H1 (cell line): ENCODE data around the gene PPP2R2D. TPM values are rescaled to one million over a fixed set of nuclear protein-coding genes. Genes with fewer than 3 reads are reported as not detected.

Experiments
- CTCF ChIA-PET: fragments of 300-600 bp; sonication (Branson Sonifier 250); formaldehyde crosslinking; loops from one replicate; lab custom pipeline; 2021; ENCODE audit not compliant: partially characterized antibody; lab: Charles Lee
- POLR2A ChIA-PET: fragments of 300-600 bp; sonication (Branson Sonifier 250); formaldehyde crosslinking; loops from one replicate; lab custom pipeline; 2021; ENCODE audit warnings: inconsistent platforms; ENCODE audit not compliant: partially characterized antibody; lab: Charles Lee
- DNase-seq, 2 experiments: peaks; one replicate each; pipeline versions ENCODE4 v3.0.0 to v3.0.0-alpha.2; 2010 to 2022; ENCODE audit warnings: low spot score in 2 of 2, low read depth in 1 of 2, mixed read lengths in 1 of 2
- FAIRE-seq: peaks from 2 replicates; lab custom pipeline; 2011; peaks lifted over from hg19 to GRCh38; lab: Jason Lieb, UNC
- H2AFZ ChIP-seq: 2 replicates; pipeline ENCODE4 v1.8.1; 2012; ENCODE audit warnings: low read length, inconsistent platforms
- H2AK5ac ChIP-seq: 2 replicates; pipeline ENCODE4 v1.6.1; 2013; ENCODE audit warnings: low read depth, low read length
- H2BK120ac ChIP-seq: replicated peaks from 2 replicates; pipeline ENCODE3; 2013; ENCODE audit warnings: low read depth, low read length, inconsistent platforms
- H2BK12ac ChIP-seq: 2 replicates; pipeline ENCODE4 v1.6.1; 2013; ENCODE audit warnings: low read depth, low read length
- H2BK15ac ChIP-seq: 2 replicates; pipeline ENCODE4 v1.6.1; 2013; ENCODE audit warnings: low read length
- H2BK20ac ChIP-seq: 2 replicates; pipeline ENCODE4 v1.6.1; 2013; ENCODE audit warnings: low read length
- H2BK5ac ChIP-seq: 2 replicates; pipeline ENCODE4 v1.6.1; 2013; ENCODE audit warnings: low read depth, low read length
- H3K14ac ChIP-seq: 2 replicates; pipeline ENCODE4 v1.6.1; 2013; ENCODE audit warnings: inconsistent platforms; ENCODE audit not compliant: insufficient read length
- H3K18ac ChIP-seq: 2 replicates; pipeline ENCODE4 v1.6.1; 2013; ENCODE audit warnings: low read length; ENCODE audit errors: extremely low read depth
- H3K23ac ChIP-seq: 2 replicates; pipeline ENCODE4 v1.6.1; 2013; ENCODE audit warnings: inconsistent platforms; ENCODE audit not compliant: insufficient read length
- H3K23me2 ChIP-seq: 2 replicates; pipeline ENCODE4 v1.6.1; 2013; ENCODE audit warnings: low read depth, low read length
- H3K27ac ChIP-seq: 2 replicates; pipeline ENCODE4 v1.6.1; 2011; ENCODE audit warnings: low read depth, low read length, inconsistent platforms
- H3K27me3 ChIP-seq, 4 experiments: replicated peaks in 1 of 4; 1 replicate in 1 of 4; 2 replicates in 3 of 4; pipeline versions ENCODE4 v1.6.1 to v1.8.1; 2011 to 2013; ENCODE audit warnings: low read length in 3 of 4, mild to moderate bottlenecking in 3 of 4, inconsistent platforms in 2 of 4, mixed read lengths in 2 of 4, moderate library complexity in 1 of 4; ENCODE audit not compliant: control insufficient read depth in 3 of 4, insufficient read depth in 3 of 4; ENCODE audit errors: extremely low read depth in 1 of 4
- H3K36me3 ChIP-seq, 4 experiments: 2 replicates each; pipeline versions ENCODE4 v1.6.1 to v1.8.1; 2011 to 2013; ENCODE audit warnings: mild to moderate bottlenecking in 4 of 4, low read length in 3 of 4, moderate library complexity in 2 of 4, control low read depth in 1 of 4, inconsistent platforms in 1 of 4; ENCODE audit not compliant: insufficient read depth in 4 of 4, control insufficient read depth in 2 of 4
- H3K4ac ChIP-seq: replicated peaks from 2 replicates; pipeline ENCODE3; 2013; ENCODE audit warnings: low read length, low read depth, mixed read lengths, inconsistent platforms; ENCODE audit not compliant: insufficient read length
- H3K4me1 ChIP-seq, 4 experiments: replicated peaks in 1 of 4; 1 replicate in 1 of 4; 2 replicates in 3 of 4; pipeline versions ENCODE4 v1.6.1 to v1.8.1; 2011 to 2013; ENCODE audit warnings: low read length in 3 of 4, inconsistent platforms in 2 of 4, mixed read lengths in 1 of 4; ENCODE audit not compliant: insufficient read depth in 4 of 4, control insufficient read depth in 3 of 4
- H3K4me2 ChIP-seq, 2 experiments: 2 replicates each; pipeline versions ENCODE4 v1.6.1 to v1.8.1; 2011 to 2013; ENCODE audit warnings: low read depth in 2 of 2, low read length in 2 of 2, control low read depth in 1 of 2, inconsistent platforms in 1 of 2, mild to moderate bottlenecking in 1 of 2; ENCODE audit not compliant: insufficient read depth in 1 of 2
- H3K4me3 ChIP-seq, 4 experiments: fragments of 200-600, 300-600 bp in 1 of 4; sonication (generic), shearing (Covaris generic), sonication (Bioruptor Twin) in 1 of 4; 2 replicates each; pipeline versions ENCODE4 v1.5.1 to v1.8.1; 2011 to 2016; ENCODE audit warnings: low read length in 4 of 4, low read depth in 3 of 4, control low read depth in 2 of 4, inconsistent platforms in 2 of 4, mild to moderate bottlenecking in 2 of 4, mixed read lengths in 1 of 4, moderate library complexity in 1 of 4; ENCODE audit not compliant: insufficient read depth in 2 of 4; ENCODE audit errors: extremely low read depth in 1 of 4
- H3K56ac ChIP-seq: replicated peaks from 2 replicates; pipeline ENCODE3; 2013; ENCODE audit warnings: low read depth, mild to moderate bottlenecking, mixed read lengths, low read length, inconsistent platforms; ENCODE audit not compliant: insufficient read length
- H3K79me1 ChIP-seq: 2 replicates; pipeline ENCODE4 v1.6.1; 2013; ENCODE audit warnings: low read depth, low read length, control low read depth
- H3K79me2 ChIP-seq, 2 experiments: 2 replicates each; pipeline versions ENCODE4 v1.6.1 to v1.8.1; 2012 to 2013; ENCODE audit warnings: low read length in 2 of 2, mild to moderate bottlenecking in 2 of 2, inconsistent platforms in 1 of 2; ENCODE audit not compliant: insufficient read depth in 2 of 2, control insufficient read depth in 1 of 2
- H3K9ac ChIP-seq, 4 experiments: replicated peaks in 1 of 4; 1 replicate in 1 of 4; 2 replicates in 3 of 4; pipeline versions ENCODE4 v1.6.1 to v1.8.1; 2011 to 2013; ENCODE audit warnings: low read depth in 3 of 4, low read length in 3 of 4, control low read depth in 2 of 4, mild to moderate bottlenecking in 2 of 4, moderate library complexity in 2 of 4, inconsistent platforms in 1 of 4; ENCODE audit errors: extremely low read depth in 1 of 4
- H3K9me3 ChIP-seq, 2 experiments: 2 replicates each; pipeline versions ENCODE4 v1.6.1 to v1.8.1; 2012 to 2013; ENCODE audit warnings: mild to moderate bottlenecking in 2 of 2, moderate library complexity in 2 of 2, control low read depth in 1 of 2, inconsistent platforms in 1 of 2, low read depth in 1 of 2, low read length in 1 of 2, mixed read lengths in 1 of 2; ENCODE audit not compliant: insufficient read depth in 2 of 2
- H4K20me1 ChIP-seq, 2 experiments: replicated peaks in 1 of 2; 2 replicates each; pipeline versions ENCODE3 to v1.8.1; 2011 to 2013; ENCODE audit warnings: inconsistent platforms in 2 of 2, low read length in 2 of 2, mild to moderate bottlenecking in 1 of 2; ENCODE audit not compliant: insufficient read depth in 2 of 2, control insufficient read depth in 1 of 2
- H4K5ac ChIP-seq: 2 replicates; pipeline ENCODE4 v1.6.1; 2013; ENCODE audit warnings: low read length, low read depth, mixed read lengths, inconsistent platforms; ENCODE audit not compliant: insufficient read length
- H4K8ac ChIP-seq: 2 replicates; pipeline ENCODE4 v1.8.0; 2013; ENCODE audit warnings: mild to moderate bottlenecking, moderate library complexity, low read length, inconsistent platforms; ENCODE audit not compliant: insufficient read depth; ENCODE audit errors: extremely low read depth
- H4K91ac ChIP-seq: replicated peaks from 2 replicates; pipeline ENCODE3; 2013; ENCODE audit warnings: low read length, mixed read lengths, inconsistent platforms; ENCODE audit not compliant: insufficient read length
- SIN3A ChIP-seq, 2 experiments: IDR thresholded peaks in 1 of 2; conservative IDR thresholded peaks in 1 of 2; 2 replicates each; pipeline ENCODE4 v1.6.1; 2011 to 2012; ENCODE audit warnings: low read length in 2 of 2, improper control_type of control experiment in 1 of 2, low read depth in 1 of 2, mild to moderate bottlenecking in 1 of 2
- YY1 ChIP-seq: IDR thresholded peaks from 2 replicates; pipeline ENCODE4 v1.6.1; 2011; ENCODE audit warnings: low read depth, mild to moderate bottlenecking, low read length
- WGBS, 2 experiments: shearing (Covaris generic) in 1 of 2; methylation state at CpG; one replicate each; pipeline versions ENCODE4 v1.1.6 to v1.1.7; 2013 to 2015; ENCODE audit warnings: low lambda C conversion rate in 2 of 2, mixed read lengths in 2 of 2, inconsistent platforms in 1 of 2, low coverage in 1 of 2, missing lambda C conversion rate in 1 of 2; ENCODE audit not compliant: insufficient replicate concordance in 2 of 2, insufficient coverage in 1 of 2, insufficient read length in 1 of 2; ENCODE audit errors: extremely low coverage in 1 of 2, missing lambda C conversion rate in 1 of 2; 5-methylcytosine and 5-hydroxymethylcytosine counted together
- polyA plus RNA-seq, 7 experiments: library from polyadenylated mRNA; depleted of rRNA in 3 of 7; stranded (reverse) in 5 of 7; unstranded in 2 of 7; fragments of >200 nt in 5 of 7; fragments of 200-250 nt in 2 of 7; gene quantifications; 1 replicate in 5 of 7; 2 replicates in 1 of 7; 4 replicates in 1 of 7; pipeline versions ENCODE4 v1.2.1 to v1.2.3, GENCODE V29; 2011 to 2013; ENCODE audit warnings: missing spikeins in 2 of 7, mixed read lengths in 2 of 7
- total RNA-seq: library from RNA; stranded (reverse); fragmentation: NEBNext Ultra II Directional; extraction: Animal tissue kit (Norgen Biotek cat#: 25700); gene quantifications from 2 replicates; pipeline ENCODE4 v1.2.1, GENCODE V29; 2021

Gene PPP2R2D
- total and polyA plus RNA-seq, 2 of the 8 experiments (the other 6 are each of a cell fraction or from before 2014, with no cell fraction given) = 25.4 to 32.8 TPM

DNA sequence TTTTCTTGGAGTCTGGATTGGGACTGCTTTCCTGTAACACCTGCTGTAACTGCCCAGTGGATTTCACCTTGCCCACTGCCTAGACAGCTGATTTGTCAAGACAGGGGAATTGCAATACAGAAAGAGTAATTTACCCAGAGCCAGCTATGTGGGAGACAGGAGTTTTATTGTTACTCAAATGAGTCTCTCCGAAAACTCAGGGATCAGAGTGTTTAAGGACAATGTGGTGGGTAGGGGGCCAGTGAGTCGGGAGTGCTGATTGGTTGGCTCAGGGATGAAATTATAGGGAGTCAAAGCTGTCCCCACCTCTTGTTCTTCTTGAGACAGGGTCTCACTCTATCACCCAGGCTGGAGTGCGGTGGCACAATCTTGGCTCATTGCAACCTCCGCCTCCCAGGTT lies 106.2 kb downstream of the PPP2R2D start:
- Histone ChIP-seq H3K79me2 (no peaks in the 10 kb centered on the region), H2BK15ac (no peak overlapping the region), H2BK120ac (no peak overlapping the region), H3K4me1 (peaks cover 7 to 26% (median 15%) of the 10 kb centered on the region in 4 experiments), H3K27me3 (no peaks in the 10 kb centered on the region), H2AFZ (no peak overlapping the region), H2BK12ac (0 out of 2 replicates have a peak overlapping the region, but pooled peaks have one; percentile 64), H3K4me2 (peak overlapping the region; percentile 37 to 51; a peak in 2 of 4 replicates), H4K20me1 (no peaks in the 10 kb centered on the region), H3K36me3 (no peaks in the 10 kb centered on the region), H3K79me1 (no peaks in the 10 kb centered on the region), H3K4me3 (no peak overlapping the region; a peak in 1 of 8 replicates), H3K23ac (no peak overlapping the region), H4K5ac (no peak overlapping the region), H3K56ac (no peak overlapping the region), H4K8ac (no peak overlapping the region), H2AK5ac (no peak overlapping the region), H3K9ac (no peak overlapping the region), H4K91ac (no peak overlapping the region), H3K23me2 (no peaks in the 10 kb centered on the region), H2BK5ac (no peak overlapping the region; the same call in 1 of the 2 replicates), H3K18ac (no peak overlapping the region; the same call in 1 of the 2 replicates), H2BK20ac (no peak overlapping the region), H3K14ac (no peak overlapping the region), H3K9me3 (peaks cover 5 to 8% of the 10 kb centered on the region in 2 experiments; a peak in 3 of 4 replicates), H3K27ac (no peak overlapping the region), H3K4ac (no peak overlapping the region)
- ChIA-PET POLR2A (interaction anchor here (0.9 to 1.3 kb wide), 2 partner anchors 9 to 29 kb away, joined by 3 to 4 read pairs; no protein-coding TSS in a partner anchor), CTCF (interaction anchor here (1.2 to 7.3 kb wide), 3 partner anchors 15 to 136 kb away, joined by 3 to 59 read pairs (median 7); no protein-coding TSS in a partner anchor)
- peak; percentile 94 for FAIRE-seq
- peak in 1 of 2 experiments; percentile 34 for DNase-seq
- WGBS, 2 experiments = 37% methylated on average over 4 of the region's 4 CpGs; no CpG with 5 or more reads in 1 of the 2 experiments
- no peak for TF ChIP-seq YY1
- TF ChIP-seq SIN3A (conservative IDR thresholded peaks at IDR 0.05 in 1 of 2, IDR thresholded peaks at IDR 0.05 in 1 of 2; ENCODE audit: low read depth in 1 of 2, low read length in 2 of 2) = peak in 1 of 2 experiments; percentile 56; a peak in 1 of 4 replicates
